GM19351 (cell line): ENCODE data around the gene ETS2.
"Not testable (repeated sequence)": the region's sequence is repeated elsewhere in the genome, so short reads cannot be mapped to it uniquely, and the experiment has no call there.

Source experiments
- ATAC-seq: cut with Tn5 transposase; IDR thresholded peaks from one replicate; pipeline ENCODE4 v1.9.1; 2021; ENCODE audit warnings: mild to moderate bottlenecking, moderate library complexity; ENCODE audit not compliant: unreplicated experiment

ETS2 gene

GRCh38 chr21:38834725-38835124 lies 29.0 kb downstream of the ETS2 start:
- ATAC-seq: no peak

GRCh38 chr21:38837806-38838461 lies 32.2 kb downstream of the ETS2 start:
- no peak for ATAC-seq

- ATAC-seq: no peak
Observed at GRCh38 chr21:38838598-38839327, 33.0 kb downstream of the ETS2 start.

- ATAC-seq: no peak
Observed at GRCh38 chr21:38839328-38840286, 33.9 kb downstream of the ETS2 start.

GRCh38 chr21:38840456-38841300 lies 34.9 kb downstream of the ETS2 start:
- no peak for ATAC-seq

GRCh38 chr21:38841472-38841871 lies 35.7 kb downstream of the ETS2 start:
- ATAC-seq: no peak

GRCh38 chr21:38842079-38842478 lies 36.4 kb downstream of the ETS2 start:
- ATAC-seq: no peak

GRCh38 chr21:38843379-38843778 lies 37.6 kb downstream of the ETS2 start:
- no peak for ATAC-seq

- no peak for ATAC-seq
Observed at GRCh38 chr21:38843806-38844503, 38.2 kb downstream of the ETS2 start.

GRCh38 chr21:38845374-38845773 lies 39.6 kb downstream of the ETS2 start:
- not testable (repeated sequence) for ATAC-seq

GRCh38 chr21:38847556-38847955 lies 41.8 kb downstream of the ETS2 start:
- ATAC-seq: no peak

- ATAC-seq: no peak
Observed at GRCh38 chr21:38848187-38848609, 42.5 kb downstream of the ETS2 start.

GRCh38 chr21:38849776-38850175 lies 44.0 kb downstream of the ETS2 start:
- no peak for ATAC-seq

GRCh38 chr21:38850277-38850951 lies 44.7 kb downstream of the ETS2 start:
- no peak for ATAC-seq

GRCh38 chr21:38851101-38851500 lies 45.4 kb downstream of the ETS2 start:
- ATAC-seq: no peak

GRCh38 chr21:38852278-38852677 lies 46.5 kb downstream of the ETS2 start:
- no peak for ATAC-seq

GRCh38 chr21:38852708-38853107 lies 47.0 kb downstream of the ETS2 start:
- ATAC-seq: no peak

GRCh38 chr21:38853421-38853919 lies 47.7 kb downstream of the ETS2 start:
- peak; percentile 75 for ATAC-seq

- no peak for ATAC-seq
Observed at GRCh38 chr21:38857152-38857825, 51.6 kb downstream of the ETS2 start.
